ENCODE measurements around the gene MCM9.

- TF ChIP-seq POLR2A (IDR thresholded peaks at IDR 0.05) (no peak), CTCF (IDR thresholded peaks at IDR 0.05) (no peak)
Observed at GRCh38 chr6:118764766-118765165, 170.2 kb downstream of the MCM9 start.

All from right lobe of liver (tissue), 4 donors.